Globus pallidus (tissue), 1 donor: Measurements from ENCODE around the gene DSG3.
"Not testable (repeated sequence)": the region's sequence is repeated elsewhere in the genome, so short reads cannot be mapped to it uniquely, and the experiment has no call there.

Experiments used
- DNase-seq: peaks from one replicate; pipeline ENCODE4 v3.0.0-alpha.2; 2015; ENCODE audit warnings: low spot score

The DSG3 gene

DNA sequence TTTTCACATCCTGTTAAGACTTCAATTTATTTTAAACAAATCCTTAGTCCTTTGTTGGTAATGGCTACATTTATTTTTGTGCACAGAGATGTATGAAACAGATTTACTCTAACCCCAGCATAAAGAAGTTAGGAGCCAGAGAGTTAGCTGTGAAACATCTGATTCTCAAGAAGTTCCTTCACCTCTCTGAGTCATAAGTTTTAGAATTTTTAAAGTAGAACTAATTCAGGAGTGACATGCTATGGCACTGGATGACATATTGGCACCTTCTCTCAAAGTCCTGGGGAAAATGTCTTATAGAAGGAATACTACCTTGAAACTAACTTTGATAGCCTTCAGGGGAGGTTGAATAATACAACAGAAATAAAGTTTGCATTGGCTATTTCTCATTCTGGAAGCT is 44.0 kb downstream of the DSG3 start:
- DNase-seq = no peak

- DNase-seq = no peak
Observed at GRCh38 chr18:31492671-31493070, 45.1 kb downstream of the DSG3 start.

GRCh38 chr18:31493171-31493570 is 45.6 kb downstream of the DSG3 start:
- DNase-seq = no peak

DNA sequence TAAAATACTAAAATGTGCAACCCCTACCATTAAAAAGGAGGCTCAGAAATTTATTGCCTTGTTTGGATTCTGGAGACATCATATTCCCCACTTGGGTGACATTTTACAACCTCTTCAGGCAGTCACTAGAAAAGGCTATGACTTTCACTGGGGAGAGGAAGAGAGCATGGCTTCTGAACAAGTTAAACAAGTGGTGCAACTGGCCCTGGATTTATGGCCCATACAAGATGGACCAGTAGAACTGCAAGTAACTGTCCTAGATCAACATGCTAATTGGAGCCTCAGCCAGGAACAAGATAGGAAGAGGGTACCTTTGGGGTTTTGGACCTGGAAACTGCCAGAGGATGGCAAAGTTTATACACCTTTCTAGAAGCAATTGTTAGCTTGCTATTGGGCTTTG is 46.4 kb downstream of the DSG3 start:
- no peak for DNase-seq

DNA sequence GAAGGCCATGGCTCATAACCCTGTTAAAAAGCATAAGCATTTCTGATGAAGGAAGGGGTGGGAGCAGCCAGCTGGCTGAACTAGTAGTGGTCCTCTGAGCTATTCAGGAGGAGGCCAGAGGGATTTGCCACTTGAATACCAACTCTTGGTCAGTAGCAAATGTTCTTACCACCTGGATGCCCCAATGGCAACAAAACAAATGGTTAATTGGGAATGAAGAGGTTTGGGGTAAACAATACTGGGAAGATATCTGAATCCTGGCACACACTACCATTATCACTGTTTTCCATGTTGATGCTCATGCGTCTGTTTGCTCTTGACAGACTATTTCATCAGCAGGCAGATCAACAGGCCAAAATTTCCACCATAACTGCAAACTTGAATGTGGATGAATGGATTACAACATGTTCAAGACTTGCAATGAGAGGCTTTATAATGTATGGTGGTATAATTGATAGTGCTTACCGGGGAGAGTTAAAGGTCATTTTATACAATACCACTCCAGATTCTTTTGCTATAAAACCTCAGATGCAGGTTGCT is 47.2 kb downstream of the DSG3 start:
- DNase-seq = not testable (repeated sequence)

GRCh38 chr18:31497404-31497835 is 49.9 kb downstream of the DSG3 start:
- no peak for DNase-seq

GRCh38 chr18:31497836-31498573 is 50.5 kb downstream of the DSG3 start, which contains the start of gene DSG2:
Gene DSG2 (plus strand): TSS chr18:31498177. CDS start chr18:31498252, 75 bp downstream.
- no peak for DNase-seq

DNA sequence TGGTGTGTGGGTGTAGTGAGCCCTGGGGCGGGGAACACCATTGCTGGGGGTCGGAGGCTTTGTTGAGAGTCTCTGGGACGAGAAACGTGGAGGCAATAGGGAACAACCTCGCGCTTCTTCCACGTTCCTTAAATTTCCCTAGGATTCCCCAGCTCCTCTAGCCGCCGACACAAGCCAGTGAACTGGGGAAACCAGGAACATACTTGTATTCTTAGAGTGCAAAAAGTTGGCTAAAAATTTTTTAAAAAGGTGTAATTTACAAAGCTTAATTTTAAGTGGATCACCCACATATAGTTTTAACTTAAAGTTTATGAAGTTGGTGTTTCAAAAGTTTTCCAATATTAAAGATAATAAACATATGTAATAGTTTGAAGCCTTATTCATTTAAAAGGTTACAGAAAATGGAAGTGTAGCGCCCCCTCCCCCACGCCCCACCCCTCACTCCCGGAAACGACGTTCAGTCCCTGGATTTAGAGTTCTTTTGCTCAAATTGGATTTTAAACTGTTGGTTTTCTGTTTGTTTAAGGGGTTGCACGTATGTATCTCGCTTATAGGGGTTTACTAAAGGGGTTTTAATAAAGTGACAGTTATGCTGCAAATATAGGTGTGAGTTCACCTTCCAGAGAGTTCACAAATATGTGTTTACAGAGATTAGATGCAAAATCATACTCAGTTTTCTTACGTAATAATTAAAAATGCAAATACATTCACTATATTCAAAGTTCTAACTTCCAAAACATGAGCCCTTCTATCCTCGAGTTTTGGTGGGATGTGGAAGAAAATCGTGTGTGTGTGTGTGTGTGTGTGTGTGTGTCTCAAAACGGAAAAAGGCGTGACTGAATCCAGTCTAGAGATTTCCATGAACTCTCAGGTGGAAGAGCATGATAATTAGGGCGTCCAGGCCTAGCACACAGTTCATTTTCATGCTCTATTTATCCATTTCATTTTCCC is 51.3 kb downstream of the DSG3 start:
- DNase-seq = no peak

GRCh38 chr18:31500051-31500688 is 52.6 kb downstream of the DSG3 start:
- DNase-seq = no peak

- no peak for DNase-seq
Observed at GRCh38 chr18:31503011-31503410, 55.5 kb downstream of the DSG3 start.

DNA sequence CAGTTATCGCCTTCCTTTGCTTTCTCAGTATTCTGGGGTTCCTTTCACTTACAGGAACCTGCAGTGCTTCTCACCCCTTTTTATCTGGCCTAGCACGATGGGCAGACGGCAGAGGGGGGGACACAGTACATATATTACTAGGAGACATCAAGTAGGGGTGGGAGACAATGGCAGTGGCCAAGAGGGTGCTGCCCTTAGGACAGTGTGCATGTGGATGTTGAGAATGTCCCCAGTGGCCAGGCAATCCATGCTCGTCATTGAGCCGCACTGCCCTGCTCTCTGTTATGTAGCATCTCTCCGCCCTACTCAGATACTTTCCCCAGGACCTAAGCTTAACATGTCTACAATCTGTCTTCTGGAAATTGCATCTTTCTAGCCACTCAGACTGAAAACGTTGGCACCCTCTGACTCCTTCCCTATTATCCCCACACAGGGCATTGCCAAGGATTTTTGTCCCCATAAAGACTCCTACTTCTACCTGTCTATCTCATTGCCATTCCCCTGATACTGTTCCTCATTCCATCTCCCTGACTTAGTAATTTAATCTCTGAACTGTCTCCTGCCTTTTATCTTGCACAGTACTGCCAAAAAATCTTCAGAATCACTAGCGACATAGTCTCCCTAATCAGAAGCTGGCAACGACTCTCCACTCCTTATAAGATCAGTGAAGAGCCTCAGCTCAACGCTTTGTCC is 57.1 kb downstream of the DSG3 start:
- no peak for DNase-seq

- no peak for DNase-seq
Observed at GRCh38 chr18:31505156-31505555, 57.6 kb downstream of the DSG3 start.

GRCh38 chr18:31506024-31506742 is 58.6 kb downstream of the DSG3 start:
- DNase-seq = no peak

DNA sequence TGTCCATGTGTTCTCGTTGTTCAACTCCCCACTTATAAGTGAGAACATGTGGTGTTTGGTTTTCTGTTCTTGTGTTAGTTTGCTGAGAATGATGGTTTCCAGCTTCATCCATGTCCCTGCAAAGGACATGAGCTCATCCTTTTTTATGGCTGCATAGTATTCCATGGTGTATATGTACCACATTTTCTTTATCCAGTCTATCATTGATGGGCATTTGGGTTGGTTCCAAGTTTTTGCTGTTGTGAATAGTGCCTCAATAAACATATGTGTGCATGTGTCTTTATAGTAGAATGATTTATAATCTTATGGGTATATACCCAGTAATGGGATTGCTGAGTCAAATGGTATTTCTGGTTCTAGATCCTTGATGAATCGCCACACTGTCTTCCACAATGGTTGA is 59.6 kb downstream of the DSG3 start:
- not testable (repeated sequence) for DNase-seq

DNA sequence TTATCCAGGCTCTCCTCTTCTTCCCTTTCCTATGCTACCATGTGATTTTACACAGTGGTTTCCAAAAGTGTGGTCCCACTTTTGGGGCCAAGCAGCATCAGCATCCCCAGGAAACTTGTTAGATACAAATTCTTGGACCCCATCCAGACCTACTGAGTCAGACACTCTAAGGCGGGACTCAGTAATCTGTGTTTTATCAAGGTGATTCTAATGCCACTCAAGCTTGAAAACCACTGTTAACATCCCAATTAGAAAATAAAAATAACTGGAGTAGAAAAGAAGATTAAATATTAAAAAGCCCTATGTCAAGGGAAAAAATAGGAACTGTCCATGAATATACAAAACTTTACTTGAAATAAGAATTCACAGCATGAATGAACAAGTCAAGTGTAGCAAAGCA is 61.2 kb downstream of the DSG3 start:
- DNase-seq = no peak

- no peak for DNase-seq
Observed at GRCh38 chr18:31509571-31509970, 62.0 kb downstream of the DSG3 start.

GRCh38 chr18:31510319-31510718 is 62.8 kb downstream of the DSG3 start:
- DNase-seq = no peak

DNA sequence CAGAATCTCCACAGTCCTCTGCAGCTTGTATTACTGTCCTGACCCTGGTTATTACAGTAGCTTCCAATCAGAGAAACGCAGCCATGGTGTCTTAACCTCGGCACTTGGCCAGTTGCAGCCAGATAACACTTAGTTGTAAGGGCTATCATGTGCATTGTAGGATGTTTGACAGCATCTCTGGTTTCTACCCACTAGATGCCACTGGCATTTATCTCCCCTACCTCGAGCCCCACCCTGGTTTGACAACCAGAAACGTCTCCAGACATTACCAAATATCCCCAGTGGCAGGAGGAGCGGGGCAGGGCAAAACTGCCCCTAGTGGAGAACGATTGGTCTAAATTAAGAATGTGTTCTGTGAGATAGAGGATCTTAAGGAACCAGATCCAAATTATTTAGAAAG is 63.6 kb downstream of the DSG3 start:
- DNase-seq = no peak

DNA sequence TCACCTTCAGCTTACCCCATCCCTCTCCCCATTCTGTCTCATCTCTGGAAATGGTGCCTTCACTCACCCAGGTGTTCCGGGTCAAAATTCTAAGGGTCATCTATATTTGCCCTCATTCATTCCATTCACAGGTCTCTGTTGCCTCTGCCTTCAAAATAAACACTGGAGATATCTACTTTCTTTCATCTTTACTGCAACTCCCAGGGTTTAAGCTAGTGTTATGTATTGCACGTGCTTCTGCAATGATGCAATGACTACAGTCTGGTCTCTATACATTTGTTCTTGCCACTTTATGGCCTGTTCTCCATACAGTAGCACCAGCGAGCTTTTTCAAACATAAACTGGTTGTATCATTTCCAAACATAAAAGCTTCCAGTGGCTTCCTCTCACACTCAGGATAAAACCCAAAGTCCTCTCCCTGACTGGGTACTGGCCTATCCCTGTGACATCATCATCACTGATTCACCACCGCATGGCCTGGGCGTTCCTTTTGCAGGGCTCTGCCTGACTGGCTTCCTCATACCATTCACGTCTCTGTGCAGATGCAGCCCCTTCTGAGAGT is 64.7 kb downstream of the DSG3 start:
- DNase-seq = no peak

DNA sequence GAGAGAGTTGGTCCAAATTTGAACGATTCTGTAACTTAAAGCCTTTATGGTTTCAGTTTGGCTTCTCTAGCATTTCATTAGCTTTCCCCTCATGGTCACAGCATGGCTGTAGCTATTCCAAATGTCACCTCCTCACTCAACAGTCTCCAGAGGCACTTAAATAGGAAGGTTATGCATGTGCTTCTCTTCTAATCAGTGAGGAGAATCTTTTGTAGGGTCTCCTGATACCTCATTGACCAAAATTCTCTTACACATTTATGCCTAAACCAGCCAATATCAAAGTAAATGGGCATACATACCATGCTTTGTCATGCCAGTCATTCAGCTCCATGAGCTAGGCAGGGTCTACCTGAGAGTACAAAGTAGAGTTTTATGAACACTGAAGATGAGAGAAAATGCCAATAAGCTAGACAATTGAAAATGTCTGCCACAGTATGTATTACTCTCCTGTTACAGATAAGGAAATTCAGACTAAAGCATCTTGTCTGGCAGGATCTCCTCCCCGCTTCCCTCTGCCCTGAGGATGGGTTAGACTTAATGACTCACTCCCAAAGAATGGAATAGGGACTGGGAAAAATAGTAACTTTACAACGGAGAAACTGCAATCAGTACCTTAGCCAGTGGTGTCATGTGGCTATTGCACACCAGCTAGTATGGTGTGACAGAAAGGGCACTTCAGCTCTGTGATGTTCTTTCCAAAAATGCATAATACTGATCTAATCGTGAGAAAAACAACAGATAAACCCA is 65.8 kb downstream of the DSG3 start:
- DNase-seq = no peak
